GM12873 (cell line): Measurements from ENCODE around the gene MLYCD.

ENCODE experiments used
- TF ChIP-seq, protein P1 (sequence below): IDR thresholded peaks from 2 replicates; pipeline ENCODE4 v1.5.1; 2012; ENCODE audit warnings: low read depth, mild to moderate bottlenecking, moderate library complexity, low read length, control low read depth; ENCODE audit not compliant: insufficient read depth; ENCODE audit errors: missing control alignments

Gene MLYCD

DNA sequence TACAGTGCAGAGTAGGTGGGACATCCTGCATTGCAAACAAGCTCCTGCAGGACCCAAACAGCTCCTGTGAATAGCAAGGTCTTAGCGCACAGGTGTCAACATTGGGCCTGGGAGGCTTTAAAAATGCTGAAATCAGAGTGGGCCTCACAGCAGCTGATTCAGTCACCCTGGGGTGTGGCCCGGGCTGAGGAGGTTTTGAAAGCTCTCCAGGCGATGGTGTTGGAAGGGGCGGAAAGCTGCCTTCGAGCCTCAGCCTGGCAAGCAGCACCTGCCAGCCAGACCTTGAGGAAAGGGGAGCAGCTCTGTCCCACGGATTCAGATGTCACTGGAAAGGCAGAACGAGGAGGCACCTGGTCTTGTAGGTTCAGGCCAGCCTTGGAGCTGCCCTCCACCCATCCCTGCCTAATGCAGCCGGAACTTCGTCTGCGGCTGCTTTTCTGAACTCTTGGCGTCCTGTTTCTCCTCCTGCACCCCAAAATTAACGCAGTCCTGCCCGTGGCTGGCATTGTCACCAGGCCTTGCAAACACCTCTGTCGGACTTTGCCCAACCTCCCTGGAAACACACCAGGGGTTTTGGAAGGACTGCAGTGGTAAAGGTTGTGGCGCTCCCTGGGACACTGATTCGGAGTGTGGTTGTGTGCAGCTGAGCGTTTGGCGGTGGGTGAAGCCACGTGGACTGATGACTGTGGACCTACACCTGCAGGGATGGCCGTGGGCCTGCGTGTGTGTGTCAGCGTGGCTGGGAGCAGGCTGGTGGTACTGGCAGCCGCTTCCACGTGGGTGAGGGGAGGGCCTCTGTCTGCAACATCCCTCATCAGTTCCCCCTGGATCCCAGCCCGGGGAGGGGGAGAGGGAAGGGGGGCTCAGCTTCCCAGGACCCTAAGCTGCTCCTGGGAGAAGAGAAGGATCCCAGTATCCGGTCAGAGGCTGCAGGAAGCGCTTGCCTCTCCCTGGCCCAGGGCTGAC, 72.5 kb downstream of the MLYCD start:
- TF ChIP-seq, protein P1, sequence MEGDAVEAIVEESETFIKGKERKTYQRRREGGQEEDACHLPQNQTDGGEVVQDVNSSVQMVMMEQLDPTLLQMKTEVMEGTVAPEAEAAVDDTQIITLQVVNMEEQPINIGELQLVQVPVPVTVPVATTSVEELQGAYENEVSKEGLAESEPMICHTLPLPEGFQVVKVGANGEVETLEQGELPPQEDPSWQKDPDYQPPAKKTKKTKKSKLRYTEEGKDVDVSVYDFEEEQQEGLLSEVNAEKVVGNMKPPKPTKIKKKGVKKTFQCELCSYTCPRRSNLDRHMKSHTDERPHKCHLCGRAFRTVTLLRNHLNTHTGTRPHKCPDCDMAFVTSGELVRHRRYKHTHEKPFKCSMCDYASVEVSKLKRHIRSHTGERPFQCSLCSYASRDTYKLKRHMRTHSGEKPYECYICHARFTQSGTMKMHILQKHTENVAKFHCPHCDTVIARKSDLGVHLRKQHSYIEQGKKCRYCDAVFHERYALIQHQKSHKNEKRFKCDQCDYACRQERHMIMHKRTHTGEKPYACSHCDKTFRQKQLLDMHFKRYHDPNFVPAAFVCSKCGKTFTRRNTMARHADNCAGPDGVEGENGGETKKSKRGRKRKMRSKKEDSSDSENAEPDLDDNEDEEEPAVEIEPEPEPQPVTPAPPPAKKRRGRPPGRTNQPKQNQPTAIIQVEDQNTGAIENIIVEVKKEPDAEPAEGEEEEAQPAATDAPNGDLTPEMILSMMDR: no peak

DNA sequence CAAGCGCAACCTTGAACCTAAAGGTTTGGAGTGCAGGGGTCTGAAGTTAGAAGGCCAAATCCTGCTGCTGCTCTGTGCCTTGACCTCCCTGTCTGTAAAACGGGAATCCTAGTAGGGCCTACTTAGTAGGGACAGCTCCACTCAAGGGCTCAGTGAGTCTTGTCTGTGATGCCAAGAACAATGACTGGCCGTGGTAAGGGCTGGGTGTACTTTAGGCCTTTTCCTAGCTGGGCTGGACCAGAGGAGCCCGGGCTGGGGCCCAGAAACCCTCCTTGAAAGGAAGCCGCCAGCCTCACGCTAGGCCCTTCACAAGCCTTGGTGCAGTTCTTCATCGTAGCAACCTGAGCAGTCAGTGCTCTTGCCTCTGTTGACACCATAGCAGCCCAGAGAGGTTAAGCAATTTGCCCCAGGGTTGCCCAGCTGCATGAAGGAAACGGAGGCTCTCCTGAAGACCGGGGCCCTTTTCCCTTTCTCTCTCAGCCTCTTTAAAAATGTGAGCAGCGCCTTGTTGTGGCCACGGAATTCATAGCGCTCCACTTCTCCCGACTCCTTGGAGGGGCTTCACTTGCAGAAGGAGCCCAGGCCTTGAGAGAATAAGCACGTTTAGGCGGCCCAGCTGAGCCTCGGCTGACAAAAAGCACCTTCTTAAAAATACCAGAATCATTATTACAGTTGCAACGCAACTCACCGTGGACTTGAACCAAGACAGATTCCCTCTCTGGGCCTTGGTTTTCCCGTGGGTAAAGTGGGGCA, 73.5 kb downstream of the MLYCD start:
- TF ChIP-seq, protein P1: no peak

DNA sequence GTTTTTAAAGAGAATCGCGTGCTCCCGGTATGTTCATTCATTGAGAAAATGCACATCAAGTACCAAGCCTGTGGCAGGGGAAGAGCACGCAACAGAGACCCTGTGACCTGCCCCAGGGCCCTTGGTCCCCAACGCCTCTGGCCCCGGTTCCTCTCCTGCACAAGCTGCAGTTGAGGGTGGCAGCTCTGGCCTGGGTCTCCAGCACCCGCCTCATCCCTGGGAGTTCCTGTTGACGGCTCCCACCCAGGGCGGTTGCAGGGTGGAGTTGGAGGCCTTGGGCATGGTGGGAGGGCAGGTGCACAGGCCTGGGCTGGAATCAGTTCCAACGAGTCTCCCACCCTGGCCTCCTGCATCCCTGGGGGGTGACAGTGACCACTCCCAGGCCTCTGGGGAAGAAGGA, 74.2 kb downstream of the MLYCD start:
- TF ChIP-seq, protein P1: no peak

DNA sequence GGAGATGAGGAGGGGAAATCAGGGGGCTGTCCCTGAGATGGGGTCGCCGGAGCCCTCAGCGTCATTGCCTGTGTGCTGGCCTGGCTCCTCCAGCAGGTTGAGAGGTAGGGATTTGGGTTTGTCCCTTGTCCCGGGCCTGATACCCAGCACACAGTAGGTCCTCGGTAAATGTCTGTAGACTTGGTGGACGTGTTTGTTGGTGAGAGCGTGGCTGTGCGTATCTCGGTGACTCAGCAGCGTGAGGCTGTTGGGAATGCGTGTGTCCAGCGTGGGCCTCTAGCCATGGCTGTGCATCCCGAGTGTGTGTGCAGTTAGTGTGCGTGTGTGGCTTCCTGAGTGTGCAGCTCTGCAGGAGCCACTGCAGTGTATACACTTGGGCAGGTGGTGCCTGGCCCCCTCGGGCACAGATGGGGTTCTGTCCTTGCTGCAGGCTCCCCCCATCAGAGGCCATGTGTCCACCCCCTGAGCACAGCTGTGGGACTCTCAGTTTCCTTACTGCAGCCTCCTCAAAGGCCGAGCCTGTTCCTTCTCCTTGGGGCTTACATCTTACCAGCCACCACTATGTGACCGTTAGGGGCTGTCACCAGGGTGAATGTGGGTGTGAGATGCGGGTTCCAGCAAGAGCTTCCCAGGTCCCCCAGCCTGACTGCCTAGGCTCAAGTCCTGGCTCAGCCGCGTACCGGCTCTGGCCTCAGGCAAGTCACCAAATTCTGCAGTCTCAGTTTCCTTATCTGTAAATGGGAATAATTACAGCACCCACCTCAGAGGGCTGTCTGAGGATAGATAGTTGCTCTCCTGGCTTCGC, 74.9 kb downstream of the MLYCD start:
- TF ChIP-seq, protein P1: no peak

DNA sequence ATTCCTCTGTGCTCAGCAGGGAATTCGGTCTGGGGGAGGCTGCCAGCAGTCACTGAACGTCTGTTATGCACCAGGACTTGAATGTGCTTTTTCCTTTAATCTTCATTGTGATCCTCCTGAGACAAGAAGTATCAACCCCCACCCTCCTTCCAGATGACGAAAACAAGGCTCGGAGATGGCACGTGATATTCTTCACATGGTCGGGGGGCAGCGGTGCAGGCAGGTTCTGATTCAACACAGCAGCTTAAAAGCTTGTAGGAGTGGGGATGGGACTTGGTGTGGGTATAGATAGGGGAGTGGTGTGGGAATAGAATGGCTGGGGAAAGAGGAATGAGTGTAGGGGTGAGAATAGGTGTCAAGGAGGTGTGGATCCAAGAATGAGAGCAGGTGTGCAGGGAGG, 75.6 kb downstream of the MLYCD start:
- TF ChIP-seq, protein P1: no peak

DNA sequence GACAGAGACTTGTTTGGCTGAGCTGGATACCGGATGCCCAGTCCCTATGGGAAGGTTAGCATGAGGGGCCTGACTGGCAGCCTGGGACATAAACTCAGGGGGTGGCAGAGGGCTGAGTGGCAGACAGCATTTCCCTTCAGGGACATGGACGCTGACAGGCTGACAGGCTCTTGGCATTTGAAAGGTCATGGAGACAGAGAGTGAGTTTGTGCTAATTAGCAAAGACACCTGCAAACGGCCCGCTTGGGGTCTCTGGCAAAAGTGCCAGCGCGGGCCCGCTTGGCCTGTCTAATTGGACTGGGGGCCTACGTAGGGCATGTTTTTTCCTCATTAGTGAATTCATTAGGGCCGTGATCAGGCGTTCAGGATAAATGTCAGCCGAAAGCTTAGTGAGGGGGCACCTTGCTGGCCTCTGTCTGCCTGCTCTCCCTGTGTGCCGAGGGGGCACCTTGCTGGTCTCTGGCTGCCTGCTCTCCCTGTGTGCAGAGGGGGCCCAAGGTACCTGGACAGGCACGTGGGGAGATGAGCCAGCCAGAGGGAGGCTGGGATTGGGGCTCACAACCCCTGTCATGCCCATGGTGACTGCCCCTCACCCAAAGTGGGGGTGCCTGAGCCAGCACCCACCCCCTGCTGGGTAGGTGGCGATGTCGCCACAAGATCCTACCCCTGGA, 76.8 kb downstream of the MLYCD start:
- TF ChIP-seq, protein P1: no peak
